Pancreas (tissue), 10 donors: ENCODE results near the gene ABCD3. TPM values are rescaled to one million over a fixed set of nuclear protein-coding genes. Genes with fewer than 3 reads are reported as not detected.

Experiments used
- ATAC-seq, 4 donors: fragments of 200-7000 bp; cut with Tn5 transposase; one replicate each; pipeline versions ENCODE4 v1.8.0 to v1.9.1; 2020; ENCODE audit warnings: mild to moderate bottlenecking in 4 of 4, moderate library complexity in 4 of 4
- DNase-seq, 6 donors: peaks; one replicate each; pipeline ENCODE4 v3.0.0-alpha.2; 2020
- FAIRE-seq: peaks from 2 replicates; lab custom pipeline; 2012; peaks lifted over from hg19 to GRCh38; lab: Jason Lieb, UNC
- H3K27ac ChIP-seq, 4 donors: fragments of 200-600 bp; sonication (generic); 1 replicate in 3 of 4; 2 replicates in 1 of 4; pipeline versions ENCODE4 v1.5.0 to v1.8.0; 2020
- H3K27me3 ChIP-seq, 4 donors: fragments of 200-600 bp; one replicate each; pipeline ENCODE4 v1.8.0; 2021
- H3K36me3 ChIP-seq, 3 donors: fragments of 200-600 bp; sonication (generic) in 1 of 3; one replicate each; pipeline versions ENCODE4 v1.5.0 to v1.8.0; 2020 to 2021
- H3K4me1 ChIP-seq, 3 donors: fragments of 200-600 bp; one replicate each; pipeline ENCODE4 v1.8.0; 2021
- H3K4me3 ChIP-seq, 4 donors: fragments of 200-600 bp; sonication (generic) in 2 of 4; one replicate each; pipeline versions ENCODE4 v1.5.0 to v1.8.0; 2020 to 2021
- H3K9me3 ChIP-seq, 4 donors: fragments of 200-600 bp; one replicate each; pipeline ENCODE4 v1.8.0; 2021
- CTCF ChIP-seq, 4 donors: fragments of 200-600 bp; sonication (generic) in 3 of 4; IDR thresholded peaks; one replicate each; pipeline versions ENCODE4 v1.5.0 to v1.8.0; 2021; ENCODE audit warnings: antibody characterized with exemption in 4 of 4
- WGBS, 2 donors: extraction: QIAGEN DNeasy Blood & Tissue Kit; methylation state at CpG; one replicate each; pipeline ENCODE4 v1.1.7; 2013; 5-methylcytosine and 5-hydroxymethylcytosine counted together
- intact Hi-C, 3 donors: fragments of 100-400 bp; cut with DNase I; formaldehyde crosslinking; loops; one replicate each; pipeline versions ENCODE4 v1.11.1 to v1.14.2; 2022
- polyA plus RNA-seq, 2 donors: library from polyadenylated mRNA; stranded (reverse); fragments of 200-250 nt; gene quantifications; one replicate each; pipeline ENCODE4 v1.2.3, GENCODE V29; 2013
- total RNA-seq, 6 donors: library from RNA; stranded (reverse); fragmentation: NEBNext Ultra II Directional in 4 of 6; extraction: Animal tissue kit (Norgen Biotek cat#: 25700) in 4 of 6; gene quantifications; one replicate each; pipeline versions ENCODE4 v1.2.1 to v1.2.4, GENCODE V29; 2021 to 2023
- donor health status: healthy with polysubstance abuse.
- donor health status: DM: no; HTN: no; CAD: no; lungs with moderate emphysema.
- donor health status: DM: no; HTN: no; CAD: no.
- donor health status: control.
- donor health status: control.
- donor health status: Bipolar disorder and iron deficiency.
- donor health status: DM: yes; HTN: yes; CAD: no.
- donor health status: DM: no; HTN: no; CAD: no.
- donor health status: DM: no; HTN: no; CAD: no.
- donor health status: DM: yes; HTN: yes; CAD: no.

Gene ABCD3
- total and polyA plus RNA-seq, 8 donors, result 11.7 to 35.8 (median 30.8) TPM

GRCh38 chr1:94541246-94542087, 123.3 kb downstream of the ABCD3 start, which contains the start of gene F3:
TSS of gene F3 (minus strand) at chr1:94541759. CDS start at chr1:94541636, 123 bp downstream.
- WGBS, 2 donors, result 1% methylated on average over 61 to 94 of the region's 94 CpGs
- Histone ChIP-seq H3K36me3 (no peaks in the 10 kb centered on the region), H3K9me3 (no peaks in the 10 kb centered on the region), H3K27me3 (no peaks in the 10 kb centered on the region), H3K4me1 (peaks cover 13 to 29% (median 22%) of the 10 kb centered on the region in 3 donors), H3K27ac (peak within 1 kb of the TSS; percentile 79 to 95 (median 90)), H3K4me3 (peak within 1 kb of the TSS; percentile 81 to 98 (median 93))
- TF ChIP-seq CTCF (IDR thresholded peaks at IDR 0.05), result no peak
- peak; percentile 87 to 94 (median 94) for ATAC-seq
- DNase-seq, result peak; percentile 95 to 98 (median 96)
- FAIRE-seq, result no peak
- intact Hi-C loops, result loop anchor here in 1 of 3 donors (10.0 kb wide), 1 partner anchor 103 kb away; no protein-coding TSS in a partner anchor

GRCh38 chr1:94542088-94542870, 124.1 kb downstream of the ABCD3 start:
- no peak for TF ChIP-seq CTCF (IDR thresholded peaks at IDR 0.05)
- FAIRE-seq, result no peak
- Histone ChIP-seq H3K27me3 (no peaks in the 10 kb centered on the region), H3K4me3 (peak overlapping the region; percentile 81 to 98 (median 93)), H3K4me1 (peaks cover 10 to 29% (median 20%) of the 10 kb centered on the region in 3 donors), H3K27ac (peak overlapping the region; percentile 79 to 95 (median 90)), H3K36me3 (no peaks in the 10 kb centered on the region), H3K9me3 (no peaks in the 10 kb centered on the region)
- DNase-seq, result peak; percentile 33 to 79 (median 54)
- 2 to 3% methylated on average over 26 of the region's 26 CpGs for WGBS, 2 donors
- ATAC-seq, result peak; percentile 9 to 26 (median 22)
- intact Hi-C loops, result loop anchor here in 1 of 3 donors (10.0 kb wide), 1 partner anchor 103 kb away; no protein-coding TSS in a partner anchor

GRCh38 chr1:94543001-94543400, 124.8 kb downstream of the ABCD3 start:
- Histone ChIP-seq H3K27ac (peak overlapping the region in 1 of 4 donors; percentile 95), H3K9me3 (no peaks in the 10 kb centered on the region), H3K27me3 (no peaks in the 10 kb centered on the region), H3K4me3 (peak overlapping the region; percentile 81 to 98 (median 93)), H3K36me3 (no peaks in the 10 kb centered on the region), H3K4me1 (peaks cover 8 to 29% (median 16%) of the 10 kb centered on the region in 3 donors)
- ATAC-seq (no peak), DNase-seq (no peak), FAIRE-seq (no peak)
- intact Hi-C loops, result loop anchor here in 1 of 3 donors (10.0 kb wide), 1 partner anchor 102 kb away; no protein-coding TSS in a partner anchor
- TF ChIP-seq CTCF (IDR thresholded peaks at IDR 0.05), result no peak
- 22 to 27% methylated on average over 1 of the region's 1 CpG for WGBS, 2 donors

GRCh38 chr1:94543893-94544635, 125.9 kb downstream of the ABCD3 start:
- ATAC-seq (no peak), DNase-seq (no peak), FAIRE-seq (no peak)
- Histone ChIP-seq H3K36me3 (no peaks in the 10 kb centered on the region), H3K9me3 (no peaks in the 10 kb centered on the region), H3K4me1 (peaks cover 6 to 29% (median 13%) of the 10 kb centered on the region in 3 donors), H3K4me3 (no peak overlapping the region), H3K27me3 (no peaks in the 10 kb centered on the region), H3K27ac (peak overlapping the region in 2 of 4 donors; percentile 2 to 52)
- 39 to 44% methylated on average over 4 of the region's 4 CpGs for WGBS, 2 donors
- no peak for TF ChIP-seq CTCF (IDR thresholded peaks at IDR 0.05)
- intact Hi-C loops, result loop anchor here in 1 of 3 donors (10.0 kb wide), 1 partner anchor 101 kb away; no protein-coding TSS in a partner anchor
